HG03521 (cell line): Measurements from ENCODE around the gene CD1E.
"Not testable (repeated sequence)": the region's sequence is repeated elsewhere in the genome, so short reads cannot be mapped to it uniquely, and the experiment has no call there.

Experiments used
- ATAC-seq: cut with Tn5 transposase; IDR thresholded peaks from one replicate; pipeline ENCODE4 v1.9.1; 2021; ENCODE audit warnings: mild to moderate bottlenecking, moderate library complexity; ENCODE audit not compliant: unreplicated experiment

The CD1E gene

DNA sequence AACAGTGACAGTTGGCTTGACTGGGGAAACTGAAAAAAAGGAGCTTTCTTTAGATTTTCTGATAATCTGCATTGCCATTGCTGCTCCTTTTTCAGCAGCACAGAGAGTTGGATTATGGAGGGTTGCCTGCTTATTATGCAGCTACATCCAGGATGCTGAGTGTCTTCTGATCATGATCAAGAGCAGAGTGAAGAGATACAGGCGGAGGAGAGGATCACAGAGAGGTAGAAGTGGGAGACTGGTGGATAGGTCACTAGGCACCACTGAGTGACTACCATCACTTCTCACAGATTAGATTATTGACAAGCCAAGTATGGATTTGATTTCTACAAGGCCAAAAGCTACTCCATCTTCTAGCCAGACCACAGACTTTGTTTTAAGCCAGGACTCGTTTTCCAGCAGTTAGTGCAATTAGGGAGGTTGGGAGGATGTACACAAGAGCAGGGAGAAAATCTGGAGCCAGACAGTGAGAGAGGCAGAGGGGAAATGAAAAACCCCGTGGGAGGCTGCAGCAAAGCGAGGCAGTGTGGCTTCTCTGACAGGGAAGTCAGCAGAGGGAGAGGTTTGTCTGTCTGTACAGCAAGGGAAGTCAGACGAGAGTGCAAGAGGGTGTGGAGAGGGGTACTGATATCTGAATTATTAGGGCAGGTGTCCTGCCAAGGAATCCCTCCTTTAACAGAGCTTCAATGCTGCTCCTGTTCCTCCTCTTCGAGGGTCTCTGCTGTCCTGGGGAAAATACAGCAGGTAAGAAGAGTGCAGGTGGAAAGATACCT is at the start of gene CD1E:
TSS of gene CD1E (plus strand) at position 592 of the 773 bp plus-strand sequence. CDS start at position 687, 95 bp downstream.
- ATAC-seq, result no peak

DNA sequence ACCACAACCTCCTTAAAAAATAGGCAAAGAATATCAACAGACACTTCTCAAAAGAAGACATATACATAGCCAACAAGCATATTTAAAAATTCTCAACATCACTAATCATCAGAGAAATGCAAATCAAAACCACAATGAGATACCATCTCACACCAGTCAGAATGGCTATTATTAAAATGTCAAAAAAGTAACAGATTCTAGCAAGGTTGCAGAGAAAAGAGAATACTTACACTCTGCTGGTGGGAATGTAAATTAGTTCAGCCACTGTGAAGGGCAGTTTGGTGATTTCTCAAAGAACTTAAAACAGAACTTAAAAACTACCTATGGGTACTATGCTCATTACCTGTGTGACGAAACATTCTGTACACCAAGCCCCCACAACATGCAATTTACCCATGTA is 43.1 kb upstream of the CD1E start:
- no peak for ATAC-seq

DNA sequence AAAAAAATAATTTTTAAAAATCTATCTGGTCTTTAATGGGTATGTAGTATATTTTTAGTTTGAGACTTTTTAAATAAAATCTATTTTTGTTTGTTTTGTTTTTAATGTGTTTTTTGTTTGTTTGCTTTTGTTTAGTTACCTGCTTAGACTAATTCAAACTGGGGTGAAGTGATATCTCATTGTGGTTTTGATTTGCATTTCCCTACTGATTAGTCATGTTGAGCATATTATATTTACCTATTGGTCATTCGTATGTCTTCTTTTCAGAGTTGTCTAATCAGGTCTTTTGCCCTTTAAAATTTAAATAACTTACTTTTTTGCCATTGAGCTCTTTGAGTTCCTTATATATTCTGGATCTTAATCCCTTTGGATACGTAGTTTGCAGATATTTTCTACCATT is 42.6 kb upstream of the CD1E start:
- ATAC-seq, result no peak

DNA sequence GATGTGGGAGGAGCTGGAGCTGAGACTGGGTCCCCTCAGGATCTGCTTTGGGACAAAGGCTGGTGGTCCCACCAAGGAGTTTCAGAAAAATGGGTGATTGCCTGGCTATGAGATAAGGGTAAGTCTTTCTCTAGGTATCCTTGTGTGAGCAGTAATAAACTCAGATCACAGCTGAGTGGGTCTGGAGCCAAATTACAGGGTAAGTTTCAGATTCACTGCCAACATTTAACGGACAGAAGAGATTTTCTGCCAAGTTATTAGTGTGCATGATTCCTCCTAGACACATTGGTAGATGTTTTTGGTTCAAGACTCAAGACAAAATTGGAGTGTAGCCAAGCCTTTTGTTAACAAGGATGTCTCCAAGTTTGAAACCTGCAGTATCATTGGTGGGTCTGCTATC is 29.8 kb upstream of the CD1E start:
- ATAC-seq, result no peak

DNA sequence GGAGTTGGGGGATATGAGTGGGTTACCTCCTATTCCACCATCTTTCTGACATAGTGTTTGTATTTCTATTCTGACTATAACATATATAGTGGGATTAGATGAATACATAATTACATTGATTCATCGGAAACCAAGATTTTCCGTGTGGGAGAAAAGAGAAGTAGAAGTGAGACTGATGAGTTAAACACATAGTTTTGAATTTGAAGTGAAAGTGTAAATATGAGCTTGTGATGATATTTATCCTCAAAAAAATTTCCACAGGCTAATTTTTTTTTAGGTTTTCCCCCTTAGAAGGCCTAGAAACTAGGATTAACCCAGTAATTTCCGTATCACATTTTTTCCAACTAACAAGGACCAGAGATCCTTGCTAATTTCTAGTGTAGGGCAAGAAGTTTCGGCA is 29.3 kb upstream of the CD1E start:
- no peak for ATAC-seq

DNA sequence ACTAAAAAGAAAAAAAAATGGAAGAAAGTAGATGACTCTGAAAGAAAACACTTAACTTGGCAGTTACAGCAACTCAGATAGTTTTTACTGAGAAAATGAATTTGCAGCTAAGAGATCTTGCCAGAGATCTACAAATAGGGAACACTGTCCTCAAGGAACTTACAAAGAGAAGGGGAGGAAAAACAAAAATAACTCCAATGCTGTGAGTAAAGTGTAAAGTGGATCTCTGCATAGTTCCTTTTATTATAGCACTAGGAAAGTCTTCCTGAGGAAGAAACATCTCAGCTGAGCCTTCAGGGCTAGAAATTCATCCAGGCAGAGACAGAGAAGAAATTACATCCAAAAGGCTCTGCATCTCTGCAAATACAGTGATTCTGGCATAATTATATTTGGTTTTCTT is 26.2 kb upstream of the CD1E start:
- no peak for ATAC-seq

DNA sequence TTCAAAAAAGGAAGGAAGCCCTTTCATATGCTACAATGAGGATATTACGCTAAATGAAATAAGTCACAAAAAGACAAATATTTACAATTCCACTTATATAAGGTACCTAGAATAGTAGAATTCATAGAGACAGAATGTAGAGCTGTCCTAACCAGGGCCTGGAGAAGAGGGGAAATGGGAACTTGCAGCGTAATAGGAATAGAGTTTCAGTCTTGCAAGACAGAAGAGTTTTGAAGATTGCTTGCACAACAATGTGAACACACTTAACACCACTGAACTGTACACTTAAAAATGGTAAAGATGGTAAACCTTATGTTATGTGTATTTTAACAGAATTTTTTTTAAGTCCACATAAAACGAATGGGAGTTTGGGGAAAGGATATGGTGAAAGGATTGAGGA is 25.3 kb upstream of the CD1E start:
- ATAC-seq, result no peak

DNA sequence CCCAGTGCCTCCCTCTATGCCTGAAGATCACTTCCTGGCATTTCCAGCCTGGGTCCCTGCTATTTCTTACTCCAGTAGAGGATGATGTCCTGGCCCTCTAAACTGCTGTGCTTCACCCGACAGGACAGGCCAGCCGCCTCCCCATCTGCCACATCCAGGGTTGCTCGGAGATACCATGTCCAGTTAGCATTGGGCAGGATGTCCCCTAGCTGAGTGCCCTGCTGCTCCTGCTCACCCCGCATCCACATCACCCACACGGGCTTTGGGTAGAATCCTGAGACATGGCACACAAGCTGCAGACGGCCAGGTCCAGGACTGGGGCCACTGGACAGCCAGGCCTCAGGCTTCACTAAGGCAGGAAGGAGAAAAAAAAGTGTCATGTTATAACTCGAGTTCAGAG is 24.4 kb upstream of the CD1E start:
- no peak for ATAC-seq

DNA sequence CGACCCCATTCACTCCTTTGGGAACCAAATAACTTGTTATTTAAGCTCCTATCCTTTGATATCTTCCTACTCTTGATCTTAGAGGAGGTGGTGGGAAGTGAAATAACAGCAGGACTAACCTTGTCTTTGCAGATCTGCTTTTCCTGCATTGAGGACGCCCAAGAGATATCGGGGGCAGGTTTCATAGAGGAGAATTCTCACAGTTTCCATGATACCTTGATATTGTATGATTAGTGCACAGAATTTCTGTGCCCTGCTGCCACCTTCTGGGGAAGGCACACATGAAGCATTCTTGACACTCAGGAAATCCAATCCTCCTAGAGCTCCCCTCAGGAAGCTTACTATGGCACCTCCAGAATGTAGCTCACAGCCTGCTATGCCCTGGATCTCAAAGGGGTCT is 24.0 kb upstream of the CD1E start:
- ATAC-seq, result no peak

DNA sequence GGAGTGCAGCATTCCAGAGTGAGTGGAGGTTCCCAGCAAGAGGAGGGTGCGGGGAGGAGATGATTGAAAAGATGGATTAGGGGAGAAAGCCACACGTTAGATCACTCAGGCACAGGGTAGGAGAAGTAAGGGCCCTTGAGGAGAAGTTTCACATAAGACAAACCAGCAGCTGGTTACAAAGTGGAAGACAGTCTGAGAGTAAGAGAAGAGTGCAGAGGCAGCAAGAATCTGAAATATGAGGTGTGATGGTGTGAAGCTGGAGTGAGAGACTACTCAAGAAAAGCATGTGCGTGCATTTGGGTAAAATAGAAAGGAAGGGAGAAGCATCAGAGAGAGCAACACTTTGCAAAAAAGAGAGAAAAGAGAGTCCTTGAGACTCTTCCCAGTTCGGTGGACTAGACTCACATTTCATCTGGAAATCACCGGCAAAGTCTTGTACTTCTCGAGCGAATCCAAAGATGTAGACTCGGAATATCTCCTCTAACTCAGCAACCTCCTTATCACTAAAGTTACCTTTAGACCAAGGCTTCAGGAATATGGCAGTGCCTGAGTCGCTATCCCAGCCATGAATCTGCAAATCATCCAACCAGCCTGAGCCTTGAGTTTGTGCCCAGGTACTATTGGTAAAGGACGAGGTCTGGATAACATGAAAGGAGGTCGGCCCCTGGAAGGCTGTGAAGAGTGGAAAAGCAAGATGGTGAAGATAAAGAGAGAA is 23.1 kb upstream of the CD1E start:
- ATAC-seq, result no peak

DNA sequence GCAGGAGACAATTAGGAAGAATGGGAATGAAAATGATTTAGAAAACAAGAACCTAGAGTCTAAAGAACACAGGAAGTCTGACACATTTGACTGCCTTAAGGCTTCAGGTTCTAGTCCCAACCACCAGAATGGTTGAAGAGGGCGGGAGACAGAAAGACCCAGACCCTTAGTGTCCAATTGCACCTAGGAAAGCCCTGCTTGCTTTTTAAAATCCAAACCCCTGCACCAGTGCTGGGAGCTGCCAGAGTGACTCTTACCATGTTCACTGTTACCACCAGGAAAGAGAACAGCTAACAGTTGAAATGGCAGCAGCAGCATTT is 22.6 kb upstream of the CD1E start:
- ATAC-seq, result no peak

DNA sequence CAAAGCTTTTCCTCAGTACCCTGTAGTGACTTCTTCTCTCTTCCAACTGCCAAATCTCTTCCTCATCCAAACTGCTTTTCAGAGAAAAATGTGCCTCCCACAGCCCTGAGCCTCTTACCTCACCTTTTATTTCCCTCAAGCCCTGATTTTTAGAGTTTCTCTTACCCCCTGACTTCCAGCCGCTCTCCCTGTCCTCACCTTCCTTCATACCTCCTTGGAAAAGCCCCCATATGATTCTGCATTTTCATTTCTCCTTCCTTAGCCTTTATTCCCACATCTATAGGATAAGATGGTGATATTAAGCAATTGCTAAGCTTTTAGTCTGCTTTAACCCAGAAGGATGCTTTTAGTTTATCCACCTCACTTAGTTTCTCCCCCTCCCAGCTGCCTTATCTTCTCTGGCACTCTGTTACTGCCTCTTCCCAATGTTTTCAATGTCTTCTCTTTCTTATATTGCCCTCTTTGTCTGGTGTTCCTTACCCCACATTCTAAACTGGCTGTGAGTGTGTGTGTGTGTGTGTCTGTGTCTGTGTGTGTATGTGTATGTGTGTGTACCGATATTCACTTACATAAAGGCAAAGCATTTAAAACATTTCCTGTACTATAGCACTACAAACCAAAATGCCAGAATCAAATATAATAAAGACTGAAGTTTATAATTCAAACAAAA is 22.1 kb upstream of the CD1E start, which contains the start of gene CD1B:
TSS of gene CD1B (minus strand) at position 51 of the 670 bp plus-strand sequence. CDS start 108 bp downstream, outside the sequence.
- ATAC-seq, result no peak

DNA sequence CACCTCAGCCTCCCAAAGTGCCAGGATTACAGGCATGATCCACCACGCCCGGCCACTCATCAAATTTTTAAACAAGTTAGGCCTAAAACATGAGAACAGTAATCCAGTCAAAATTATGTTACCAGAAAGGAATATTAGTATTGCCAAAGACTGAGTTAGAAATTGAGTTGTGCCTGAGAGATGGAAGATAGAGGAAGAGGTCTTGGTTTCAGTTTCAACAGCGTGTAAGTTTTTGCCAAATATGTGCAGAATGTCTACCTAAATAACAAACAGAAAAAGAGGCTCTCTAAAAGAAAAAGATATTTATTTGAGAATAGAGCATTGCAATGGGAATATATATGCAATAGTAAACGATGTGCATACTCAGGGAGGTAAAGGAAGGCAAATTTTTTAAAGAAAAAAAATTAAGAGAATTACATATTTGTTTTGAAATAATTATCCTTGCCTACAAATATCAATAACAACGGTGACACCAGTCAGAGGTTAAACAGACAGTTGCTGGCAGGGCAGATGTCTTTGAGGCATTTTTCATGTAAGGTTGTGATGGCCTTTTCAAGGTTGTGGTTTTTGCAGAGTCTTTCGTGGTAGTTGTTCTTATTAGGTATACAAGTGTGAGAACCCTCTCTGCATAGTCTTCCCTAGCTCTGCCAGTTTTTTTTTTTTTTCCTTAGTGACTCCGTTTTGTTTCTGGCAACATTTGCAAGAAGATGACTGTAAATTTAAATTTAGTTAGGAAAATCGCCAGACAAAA is 20.1 kb upstream of the CD1E start:
- no peak for ATAC-seq

DNA sequence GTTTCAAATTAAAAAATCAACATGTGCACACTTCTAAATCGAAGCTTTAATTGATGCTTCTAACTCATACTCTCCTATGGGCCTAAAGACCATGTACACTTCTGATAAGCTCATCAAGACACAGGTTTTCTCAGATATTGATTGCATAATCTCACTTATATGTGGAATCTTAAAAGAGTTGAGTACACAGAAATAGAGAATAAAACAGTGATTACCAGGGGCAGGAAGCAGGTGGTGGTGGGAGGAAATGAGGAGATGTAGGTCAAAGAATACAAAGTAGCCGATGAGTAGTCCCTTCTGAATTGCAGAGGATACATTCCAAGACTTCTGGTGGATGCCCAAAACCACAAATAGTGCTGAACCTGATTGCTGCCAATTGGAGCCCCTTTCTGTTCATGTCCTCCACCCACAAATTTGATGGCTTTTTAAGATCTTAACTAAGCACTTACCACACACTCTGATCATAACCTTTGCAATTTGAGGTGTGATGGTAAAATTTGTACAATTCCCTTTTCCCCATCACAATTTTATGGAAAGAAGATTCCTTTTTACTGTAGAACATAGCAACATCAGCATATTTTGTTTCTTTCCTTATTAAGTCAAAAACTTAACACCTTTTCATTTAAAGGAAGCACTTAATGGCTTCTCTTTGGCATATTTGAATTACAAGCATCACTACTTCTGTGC is 19.0 kb upstream of the CD1E start:
- ATAC-seq, result no peak

DNA sequence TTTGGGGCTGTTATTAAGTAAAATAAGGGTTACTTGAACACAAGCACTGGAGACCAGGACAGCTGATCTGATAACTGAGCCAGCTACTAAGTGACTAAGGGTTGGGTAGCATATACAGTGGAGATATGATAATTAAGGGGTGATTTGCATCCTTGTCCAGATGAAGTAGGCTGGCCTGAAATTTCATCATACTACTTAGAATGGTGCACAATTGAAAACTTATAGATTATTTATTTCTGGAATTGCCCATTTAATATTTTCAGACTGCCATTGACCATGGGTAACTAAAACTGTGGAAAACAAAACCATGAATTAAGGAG is 18.5 kb upstream of the CD1E start:
- no peak for ATAC-seq

DNA sequence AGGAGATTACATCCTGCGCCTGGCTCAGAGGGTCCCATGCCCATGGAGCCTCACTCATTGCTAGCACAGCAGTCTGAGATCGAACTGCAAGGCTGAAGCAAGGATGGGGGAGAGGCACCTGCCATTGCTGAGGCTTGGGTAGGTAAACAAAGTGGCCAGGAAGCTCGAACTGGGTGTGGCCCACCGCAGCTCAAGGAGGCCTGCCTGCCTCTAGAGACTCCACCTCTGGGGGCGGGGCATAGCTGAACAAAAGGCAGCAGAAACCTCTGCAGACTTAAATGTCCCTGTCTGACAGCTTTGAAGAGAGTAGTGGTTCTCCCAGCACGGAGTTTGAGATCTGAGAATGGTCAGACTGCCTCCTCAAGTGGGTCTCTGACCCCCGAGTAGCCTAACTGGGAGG is 17.3 kb upstream of the CD1E start:
- not testable (repeated sequence) for ATAC-seq

DNA sequence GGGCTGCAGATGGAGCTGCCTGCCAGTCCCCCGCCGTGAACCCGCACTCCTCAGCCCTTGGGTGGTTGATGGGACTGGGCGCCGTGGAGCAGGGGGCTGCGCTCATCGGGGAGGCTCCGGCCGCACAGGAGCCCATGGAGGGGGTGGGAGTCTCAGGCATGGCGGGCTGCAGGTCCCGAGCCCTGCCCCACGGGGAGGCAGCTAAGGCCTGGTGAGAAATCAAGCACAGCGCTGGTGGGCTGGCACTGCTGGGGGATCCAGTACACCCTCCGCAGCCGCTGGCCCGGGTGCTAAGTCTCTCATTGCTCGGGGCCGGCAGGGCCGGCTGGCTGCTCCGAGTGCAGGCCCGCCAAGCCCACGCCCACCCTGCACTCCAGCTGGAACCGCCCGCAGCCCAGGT is 4.7 kb upstream of the CD1E start:
- not testable (repeated sequence) for ATAC-seq

DNA sequence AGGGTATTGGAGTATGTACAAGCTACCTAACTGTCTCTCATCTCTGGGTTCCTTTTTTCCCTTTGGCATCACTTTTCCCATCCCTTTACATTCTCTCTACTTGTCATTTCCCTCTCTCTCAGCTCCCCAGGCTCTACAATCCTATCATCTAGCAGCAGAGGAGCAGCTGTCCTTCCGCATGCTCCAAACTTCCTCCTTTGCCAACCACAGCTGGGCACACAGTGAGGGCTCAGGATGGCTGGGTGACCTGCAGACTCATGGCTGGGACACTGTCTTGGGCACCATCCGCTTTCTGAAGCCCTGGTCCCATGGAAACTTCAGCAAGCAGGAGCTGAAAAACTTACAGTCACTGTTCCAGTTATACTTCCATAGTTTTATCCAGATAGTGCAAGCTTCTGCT is 561 bp downstream of the CD1E start:
- ATAC-seq, result no peak

DNA sequence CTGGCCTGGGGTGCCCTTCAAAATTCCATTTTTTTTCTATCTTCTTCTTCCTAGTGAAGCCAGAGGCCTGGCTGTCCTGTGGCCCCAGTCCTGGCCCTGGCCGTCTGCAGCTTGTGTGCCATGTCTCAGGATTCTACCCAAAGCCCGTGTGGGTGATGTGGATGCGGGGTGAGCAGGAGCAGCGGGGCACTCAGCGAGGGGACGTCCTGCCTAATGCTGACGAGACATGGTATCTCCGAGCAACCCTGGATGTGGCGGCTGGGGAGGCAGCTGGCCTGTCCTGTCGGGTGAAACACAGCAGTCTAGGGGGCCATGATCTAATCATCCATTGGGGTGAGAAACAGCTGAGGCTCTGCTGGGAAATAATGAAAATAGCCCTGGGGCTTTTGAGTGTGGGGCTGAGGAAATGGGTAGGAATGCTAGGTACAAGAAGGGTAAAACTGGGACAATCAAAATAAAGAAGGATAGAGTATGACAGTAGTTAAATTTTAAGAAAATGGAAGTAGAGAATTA is 2.1 kb downstream of the CD1E start:
- ATAC-seq, result no peak

DNA sequence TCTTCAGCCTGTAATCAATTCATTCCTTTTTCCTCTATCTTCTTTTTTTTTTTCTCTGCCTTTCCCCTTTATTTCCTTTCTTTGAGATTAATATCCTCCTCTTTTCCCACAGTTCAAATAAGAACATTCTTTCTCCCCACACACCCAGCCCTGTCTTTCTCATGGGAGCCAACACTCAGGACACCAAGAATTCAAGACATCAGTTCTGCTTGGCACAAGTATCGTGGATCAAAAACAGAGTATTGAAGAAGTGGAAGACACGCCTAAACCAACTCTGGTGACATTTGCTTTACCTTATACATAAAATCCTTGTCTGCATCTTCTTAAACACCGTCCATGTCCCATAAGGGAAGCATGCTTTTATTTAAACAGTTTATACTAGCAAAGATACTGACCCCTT is 2.9 kb downstream of the CD1E start:
- no peak for ATAC-seq

DNA sequence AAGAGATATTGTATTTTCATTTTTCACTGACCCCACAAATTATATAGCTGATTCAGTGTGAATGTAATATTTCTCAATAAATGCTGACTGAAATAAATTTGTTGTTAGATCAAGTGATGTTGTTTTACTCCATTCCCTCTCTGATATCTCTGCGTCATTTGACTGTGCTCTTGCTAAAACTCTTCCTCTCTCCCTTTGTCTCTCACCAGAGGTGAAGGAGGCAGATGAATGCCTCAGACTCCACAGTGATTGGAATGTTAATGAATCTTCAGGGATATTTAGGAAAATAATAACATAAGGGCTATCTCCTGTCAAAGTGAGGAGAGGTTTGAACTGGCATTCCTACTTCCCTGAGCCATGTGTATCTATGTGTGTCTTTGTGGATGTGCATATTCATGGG is 3.7 kb downstream of the CD1E start:
- ATAC-seq, result no peak
